OCI-LY7 (cell line): Measurements from ENCODE around the gene ALG6. TPM values are rescaled to one million over a fixed set of nuclear protein-coding genes. Genes with fewer than 3 reads are reported as not detected.
A peak's percentile ranks its signal among the peaks of the same experiment; 100 is the strongest.

Source experiments
- Bru-seq: library from RNA; stranded (reverse); fragments of 400-500 nt; gene quantifications from one replicate; lab custom pipeline; 2021; lab: Mats Ljungman, UMichigan
- BruChase-seq, 2 experiments: library from RNA; stranded (reverse); fragments of 400-500 nt; gene quantifications; one replicate each; lab custom pipeline; 2021; lab: Mats Ljungman, UMichigan
- BruUV-seq: library from RNA; stranded (reverse); fragments of 400-500 nt; replicated peaks from 2 replicates; lab custom pipeline; 2021; lab: Mats Ljungman, UMichigan
- CTCF ChIA-PET: fragments of 300-600 bp; sonication (Branson Sonifier 250); formaldehyde crosslinking; loops from one replicate; lab custom pipeline; 2022; ENCODE audit warnings: antibody characterized with exemption; ENCODE audit not compliant: unreplicated experiment; lab: Charles Lee
- POLR2A ChIA-PET: fragments of 300-600 bp; sonication (Branson Sonifier 250); formaldehyde crosslinking; loops from one replicate; lab custom pipeline; 2022; ENCODE audit warnings: antibody characterized with exemption; lab: Charles Lee
- DNase-seq: peaks from one replicate; pipeline ENCODE4 v3.0.0-alpha.2; 2015; ENCODE audit warnings: low spot score
- H2AFZ ChIP-seq: fragments of 200-600 bp; sonication (generic), shearing (Covaris generic); 2 replicates; pipeline ENCODE4 v1.6.1; 2014; ENCODE audit warnings: mild to moderate bottlenecking, antibody characterized with exemption, low read length, moderate library complexity
- H3K27ac ChIP-seq: fragments of 200-600 bp; sonication (generic); 2 replicates; pipeline ENCODE4 v1.5.1; 2014; ENCODE audit warnings: mixed run types, low read depth, mild to moderate bottlenecking, moderate library complexity, low read length, inconsistent platforms; ENCODE audit not compliant: poor library complexity, severe bottlenecking
- H3K36me3 ChIP-seq: fragments of 200-600 bp; sonication (generic); 2 replicates; pipeline ENCODE4 v1.6.1; 2014; ENCODE audit warnings: mild to moderate bottlenecking, antibody characterized with exemption, low read length, moderate library complexity, mixed read lengths; ENCODE audit not compliant: insufficient read depth
- H3K4me1 ChIP-seq: fragments of 200-600 bp; sonication (generic); 2 replicates; pipeline ENCODE4 v1.5.1; 2014; ENCODE audit warnings: mild to moderate bottlenecking, low read length; ENCODE audit not compliant: insufficient read depth, poor library complexity, severe bottlenecking
- H3K4me2 ChIP-seq: fragments of 200-600 bp; sonication (generic); 2 replicates; pipeline ENCODE4 v1.6.1; 2014; ENCODE audit warnings: mild to moderate bottlenecking, low read length
- H3K4me3 ChIP-seq: fragments of 200-600 bp; sonication (generic); 2 replicates; pipeline ENCODE4 v1.5.1; 2014; ENCODE audit warnings: mild to moderate bottlenecking, low read depth, low read length; ENCODE audit not compliant: poor library complexity, severe bottlenecking
- H3K79me2 ChIP-seq: fragments of 200-600 bp; sonication (generic); 2 replicates; pipeline ENCODE4 v1.6.1; 2016; ENCODE audit warnings: low read depth, mild to moderate bottlenecking, low read length, moderate library complexity, mixed read lengths; ENCODE audit not compliant: insufficient read depth
- H3K9me2 ChIP-seq: fragments of 200-600 bp; sonication (generic); 2 replicates; pipeline ENCODE4 v1.6.1; 2016; ENCODE audit warnings: mild to moderate bottlenecking, low read length, mixed read lengths; ENCODE audit not compliant: insufficient read depth
- H3K9me3 ChIP-seq: fragments of 200-600 bp; sonication (generic); 2 replicates; pipeline ENCODE4 v1.6.1; 2014; ENCODE audit warnings: mild to moderate bottlenecking, mixed run types, low read length, mixed read lengths
- H4K20me1 ChIP-seq: fragments of 200-600 bp; sonication (generic); 2 replicates; pipeline ENCODE4 v1.6.1; 2014; ENCODE audit warnings: mild to moderate bottlenecking, antibody characterized with exemption, low read length, moderate library complexity, mixed read lengths; ENCODE audit not compliant: insufficient read depth
- CTCF ChIP-seq: fragments of 200-600 bp; sonication (generic); conservative IDR thresholded peaks from 2 replicates; pipeline ENCODE4 v1.5.1; 2014; ENCODE audit warnings: mild to moderate bottlenecking, antibody characterized with exemption, low read length, moderate library complexity, mixed read lengths
- EZH2phosphoT487 ChIP-seq: fragments of 200-600 bp; sonication (generic); IDR thresholded peaks from 2 replicates; pipeline ENCODE4 v1.6.1; 2018; ENCODE audit warnings: low read depth, borderline replicate concordance, mild to moderate bottlenecking, mixed run types, antibody characterized with exemption, low read length, moderate library complexity, mixed read lengths
- intact Hi-C: fragments of 100-400 bp; cut with micrococcal nuclease; formaldehyde crosslinking; loops from one replicate; pipeline ENCODE4 v1.10.0; 2022; ENCODE audit not compliant: unreplicated experiment
- long read RNA-seq: library from polyadenylated mRNA; stranded (forward); transcript quantifications from one replicate; pipeline ENCODE4 v2.0.0, GENCODE V29; 2022
- total RNA-seq, 2 experiments: library from RNA; depleted of rRNA in 1 of 2; stranded (reverse); fragments of >200 nt in 1 of 2; shearing (Covaris generic) in 1 of 2; gene quantifications; 2 replicates each; pipeline ENCODE4 v1.2.3, GENCODE V29; 2014 to 2022

ALG6 gene
- total RNA-seq (2014; rRNA removed; shearing (Covaris generic)) (29.3 TPM in 2 replicates), total RNA-seq (2022) (31.6 and 34.1 TPM in 2 replicates), Bru-seq, nascent RNA (percentile 74 among the genes with signal in this experiment), BruChase-seq, experiment 1, labeled RNA remaining after a 6-hour chase (percentile 76 among the genes with signal in this experiment), BruChase-seq, experiment 2, labeled RNA remaining after a 2-hour chase (percentile 78 among the genes with signal in this experiment)
- long read RNA-seq, transcript ALG6-202 (15 exons, 3,371 nt), result major isoform, 24 of 41 reads
- long read RNA-seq, partial matches to known transcripts, result 4 of 41 reads
- long read RNA-seq, other reads (novel, unspliced or antisense), result 13 of 41 reads

- ChIA-PET CTCF (no interaction called here), POLR2A (interaction anchor here (0.6 to 1.3 kb wide), 7 partner anchors 10 to 153 kb away, joined by 3 to 4 read pairs (median 3); no protein-coding TSS in a partner anchor)
- Histone ChIP-seq H2AFZ (peak within 1 kb of the TSS; percentile 99), H3K9me3 (no peaks in the 10 kb centered on the region), H3K9me2 (no peaks in the 10 kb centered on the region), H3K4me3 (peak within 1 kb of the TSS; percentile 90), H3K4me1 (peaks cover 6% of the 10 kb centered on the region), H3K36me3 (peaks cover 18% of the 10 kb centered on the region; the same call in 1 of the 2 replicates), H4K20me1 (no peaks in the 10 kb centered on the region), H3K79me2 (peaks cover 5% of the 10 kb centered on the region; the same call in 1 of the 2 replicates), H3K4me2 (peak within 1 kb of the TSS; percentile 93), H3K27ac (peak within 1 kb of the TSS; percentile 37)
- intact Hi-C loops, result loop anchor here (1.0 to 5.0 kb wide), 4 partner anchors 41 to 930 kb away; partner anchors contain the start of gene USP1
- no peak for TF ChIP-seq CTCF
- TF ChIP-seq EZH2phosphoT487, result no peak
- peak; percentile 94 for DNase-seq
- BruUV-seq, result no TSS peak
Observed at GRCh38 chr1:63367215-63368103, at the start of gene ALG6. TSS of gene ALG6 (plus strand) at chr1:63367627. CDS start at chr1:63370978, 3,351 bp downstream.

- DNase-seq, result no peak
- Histone ChIP-seq H3K4me2 (peak overlapping the region; percentile 95), H3K36me3 (no peaks in the 10 kb centered on the region), H3K9me2 (no peaks in the 10 kb centered on the region), H3K9me3 (no peaks in the 10 kb centered on the region), H4K20me1 (no peaks in the 10 kb centered on the region), H3K4me3 (peak overlapping the region; percentile 70), H3K4me1 (peaks cover 14% of the 10 kb centered on the region), H2AFZ (peak overlapping the region; percentile 98), H3K27ac (no peak overlapping the region), H3K79me2 (no peaks in the 10 kb centered on the region)
- CTCF ChIA-PET, result no interaction called here
- BruUV-seq, result no TSS peak
- no peak for TF ChIP-seq CTCF
- no peak for TF ChIP-seq EZH2phosphoT487
- POLR2A ChIA-PET, result interaction anchor here (0.6 kb wide), 2 partner anchors 176 to 260 kb away, joined by 3 read pairs; no protein-coding TSS in a partner anchor
- intact Hi-C loops, result loop anchor here (1.0 to 2.0 kb wide), 2 partner anchors 123 to 206 kb away; partner anchors contain the start of genes EFCAB7 and ITGB3BP
Observed at GRCh38 chr1:63317817-63318152, 49.6 kb upstream of the ALG6 start.
